Erythroblast (primary cell): ENCODE measurements around the gene PRKCE.

Source experiments
- DNase-seq, 2 experiments: peaks; one replicate each; lab custom pipeline; 2025; lab: John Stamatoyannopoulos, UW
- GATA1 ChIP-seq: IDR thresholded peaks from 2 replicates; pipeline ENCODE4 v1.6.1; 2011; ENCODE audit warnings: low read depth, mild to moderate bottlenecking, control low read depth, low read length, moderate library complexity
- POLR2A ChIP-seq: IDR thresholded peaks from 2 replicates; pipeline ENCODE4 v1.6.1; 2011; ENCODE audit warnings: mild to moderate bottlenecking, low read length

The PRKCE gene

GRCh38 chr2:45651415-45652089 is at the start of gene PRKCE:
Gene PRKCE, plus strand, starts transcription at chr2:45651675.
- peak in 1 of 2 experiments; percentile 21 for DNase-seq
- no peak for TF ChIP-seq GATA1
- no peak for TF ChIP-seq POLR2A

GRCh38 chr2:45602624-45603023 is 48.9 kb upstream of the PRKCE start:
- no peak for DNase-seq
- no peak for TF ChIP-seq POLR2A
- no peak for TF ChIP-seq GATA1

GRCh38 chr2:45605116-45605515 is 46.4 kb upstream of the PRKCE start:
- no peak for TF ChIP-seq POLR2A
- no peak for TF ChIP-seq GATA1
- no peak for DNase-seq

GRCh38 chr2:45606796-45607195 is 44.7 kb upstream of the PRKCE start:
- TF ChIP-seq GATA1 (no peak), POLR2A (no peak)
- DNase-seq, result no peak

GRCh38 chr2:45607701-45608100 is 43.8 kb upstream of the PRKCE start:
- no peak for TF ChIP-seq POLR2A
- no peak for TF ChIP-seq GATA1
- DNase-seq, result peak in 1 of 2 experiments; percentile 22

GRCh38 chr2:45610281-45611019 is 41.0 kb upstream of the PRKCE start:
- DNase-seq, result peak; percentile 60 to 69
- no peak for TF ChIP-seq POLR2A
- no peak for TF ChIP-seq GATA1

GRCh38 chr2:45611020-45611859 is 40.2 kb upstream of the PRKCE start, which contains the start of gene SRBD1:
Gene SRBD1, minus strand, starts transcription at chr2:45611267. Its CDS starts 5,826 bp downstream, at chr2:45605441.
- TF ChIP-seq POLR2A (peak; percentile 82), GATA1 (no peak)
- peak; percentile 93 to 94 for DNase-seq

GRCh38 chr2:45612285-45612684 is 39.2 kb upstream of the PRKCE start:
- DNase-seq, result no peak
- TF ChIP-seq POLR2A (no peak), GATA1 (no peak)

GRCh38 chr2:45612731-45613130 is 38.7 kb upstream of the PRKCE start:
- TF ChIP-seq POLR2A (no peak), GATA1 (no peak)

GRCh38 chr2:45614330-45614729 is 37.1 kb upstream of the PRKCE start:
- no peak for DNase-seq
- TF ChIP-seq POLR2A (no peak), GATA1 (no peak)

More at GRCh38 chr2:45612731-45613130, 38.7 kb upstream of the PRKCE start:
- no peak for DNase-seq

- no peak for DNase-seq
- no peak for TF ChIP-seq GATA1
These were observed 36.5 kb upstream of the PRKCE start for GRCh38 chr2:45614871-45615415.

- peak in 1 of 2 experiments; percentile 12 for DNase-seq
- no peak for TF ChIP-seq GATA1
- no peak for TF ChIP-seq POLR2A
These were observed 34.6 kb upstream of the PRKCE start for GRCh38 chr2:45616658-45617411.

- TF ChIP-seq POLR2A (no peak), GATA1 (no peak)
- no peak for DNase-seq
These were observed 34.0 kb upstream of the PRKCE start for GRCh38 chr2:45617496-45617895.

- no peak for TF ChIP-seq GATA1
- no peak for TF ChIP-seq POLR2A
- DNase-seq, result no peak
These were observed 29.0 kb upstream of the PRKCE start for GRCh38 chr2:45622336-45623075.
